Kidney (tissue), 14 donors: ENCODE results near the gene SEMA4C. TPM values are rescaled to one million over a fixed set of nuclear protein-coding genes. Genes with fewer than 3 reads are reported as not detected.
A peak's percentile ranks its signal among the peaks of the same experiment; 100 is the strongest.

Experiments used
- DNase-seq, 5 donors: peaks; one replicate each; pipeline ENCODE4 v3.0.0-alpha.2; 2013 to 2020
- FAIRE-seq: peaks from 2 replicates; lab custom pipeline; 2012; peaks lifted over from hg19 to GRCh38; lab: Jason Lieb, UNC
- H3K27ac ChIP-seq, 2 donors: one replicate each; pipeline ENCODE4 v1.7.0; 2013; ENCODE audit warnings: low read depth in 2 of 2, low read length in 2 of 2, inconsistent platforms in 1 of 2
- H3K27me3 ChIP-seq: one replicate; pipeline ENCODE4 v1.7.1; 2013; ENCODE audit warnings: low read length, inconsistent platforms; ENCODE audit not compliant: control insufficient read depth, insufficient read depth
- H3K36me3 ChIP-seq, 3 donors: one replicate each; pipeline versions ENCODE4 v1.7.0 to v1.7.1; 2013; ENCODE audit warnings: low read length in 3 of 3, control low read depth in 1 of 3, inconsistent platforms in 1 of 3; ENCODE audit not compliant: insufficient read depth in 3 of 3, control insufficient read depth in 2 of 3
- H3K4me1 ChIP-seq, 3 donors: one replicate each; pipeline versions ENCODE4 v1.7.0 to v1.7.1; 2013; ENCODE audit warnings: low read length in 3 of 3, inconsistent platforms in 1 of 3, low read depth in 1 of 3; ENCODE audit not compliant: control insufficient read depth in 2 of 3, insufficient read depth in 2 of 3
- H3K4me3 ChIP-seq, 3 donors: one replicate each; pipeline versions ENCODE4 v1.7.0 to v1.8.1; 2013; ENCODE audit warnings: low read length in 3 of 3, control low read depth in 1 of 3, inconsistent platforms in 1 of 3
- H3K9ac ChIP-seq, 3 donors: one replicate each; pipeline versions ENCODE4 v1.7.0 to v1.7.1; 2013; ENCODE audit warnings: low read length in 3 of 3, control low read depth in 1 of 3, inconsistent platforms in 1 of 3
- H3K9me3 ChIP-seq, 3 donors: one replicate each; pipeline versions ENCODE4 v1.7.0 to v1.7.1; 2013; ENCODE audit warnings: low read length in 3 of 3, control low read depth in 1 of 3, inconsistent platforms in 1 of 3; ENCODE audit not compliant: control insufficient read depth in 2 of 3, insufficient read depth in 1 of 3
- intact Hi-C: fragments of 100-400 bp; cut with DNase I; formaldehyde crosslinking; loops from one replicate; pipeline ENCODE4 v1.11.1; 2022
- polyA plus RNA-seq: library from polyadenylated mRNA; stranded (reverse); fragments of 350-450 nt; fragmentation: Illumina TruSeq; extraction: RNeasy Lipid Tissue Mini Kit (QIAGEN cat#74804); gene quantifications from one replicate; pipeline ENCODE4 v1.2.3, GENCODE V29; 2014; ENCODE audit warnings: low read depth, low replicate concordance; ENCODE audit not compliant: insufficient read depth
- total RNA-seq: library from RNA; stranded (reverse); fragmentation: NEBNext Ultra II Directional; extraction: Animal tissue kit (Norgen Biotek cat#: 25700); gene quantifications from one replicate; pipeline ENCODE4 v1.2.1, GENCODE V29; 2021
- TF ChIP-seq, protein P1 (sequence below): IDR thresholded peaks from 3 replicates; pipeline ENCODE4 v1.5.1; 2012; ENCODE audit warnings: mild to moderate bottlenecking, moderate library complexity, borderline replicate concordance; ENCODE audit not compliant: insufficient read depth; ENCODE audit errors: extremely low read depth
- donor health status: control.
- donor health status: control.
- donor health status: control.
- donor health status: control.
- donor health status: control.
- donor health status: DM: yes; HTN: yes; CAD: no.
- donor health status: Normal renal cell carcinoma (clear cell type).

The SEMA4C gene
- total and polyA plus RNA-seq, 2 donors from 2014 or later, result 11.1 to 44.6 TPM

DNA sequence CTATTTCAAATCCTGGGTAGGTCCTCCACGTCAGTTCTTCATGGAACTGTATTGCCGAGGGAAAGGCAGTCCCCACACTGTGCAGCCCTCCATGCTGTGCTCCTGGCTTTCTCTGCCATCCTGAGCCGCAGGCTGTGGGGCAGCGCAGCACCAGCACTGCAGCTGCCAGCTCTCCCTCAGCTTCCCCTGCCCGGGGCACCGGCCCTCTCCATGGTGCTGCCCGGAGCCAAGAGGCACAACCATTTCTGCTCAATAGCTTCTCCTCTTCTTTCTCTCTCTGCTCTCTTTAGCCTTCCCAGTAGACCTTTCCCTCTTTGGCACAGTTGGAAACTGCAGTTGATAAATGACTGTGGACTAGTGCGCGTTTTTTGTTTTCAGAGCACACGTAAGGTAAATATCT lies 38.2 kb downstream of the SEMA4C start:
- intact Hi-C loops, result no loop called here
- no peak overlapping the region for H3K4me3 ChIP-seq
- no peak overlapping the region for H3K27ac ChIP-seq
- H3K4me1 ChIP-seq, result peaks cover 3 to 4% (median 3%) of the 10 kb centered on the region in 3 donors
- no peaks in the 10 kb centered on the region for H3K27me3 ChIP-seq
- H3K36me3 ChIP-seq, result peaks cover 5 to 47% (median 25%) of the 10 kb centered on the region in 3 donors
- no peak for FAIRE-seq
- DNase-seq, result peak in 4 of 5 donors; percentile 34 to 48 (median 43)
- no peak overlapping the region for H3K9ac ChIP-seq
- H3K9me3 ChIP-seq, result no peaks in the 10 kb centered on the region
- TF ChIP-seq, protein P1, sequence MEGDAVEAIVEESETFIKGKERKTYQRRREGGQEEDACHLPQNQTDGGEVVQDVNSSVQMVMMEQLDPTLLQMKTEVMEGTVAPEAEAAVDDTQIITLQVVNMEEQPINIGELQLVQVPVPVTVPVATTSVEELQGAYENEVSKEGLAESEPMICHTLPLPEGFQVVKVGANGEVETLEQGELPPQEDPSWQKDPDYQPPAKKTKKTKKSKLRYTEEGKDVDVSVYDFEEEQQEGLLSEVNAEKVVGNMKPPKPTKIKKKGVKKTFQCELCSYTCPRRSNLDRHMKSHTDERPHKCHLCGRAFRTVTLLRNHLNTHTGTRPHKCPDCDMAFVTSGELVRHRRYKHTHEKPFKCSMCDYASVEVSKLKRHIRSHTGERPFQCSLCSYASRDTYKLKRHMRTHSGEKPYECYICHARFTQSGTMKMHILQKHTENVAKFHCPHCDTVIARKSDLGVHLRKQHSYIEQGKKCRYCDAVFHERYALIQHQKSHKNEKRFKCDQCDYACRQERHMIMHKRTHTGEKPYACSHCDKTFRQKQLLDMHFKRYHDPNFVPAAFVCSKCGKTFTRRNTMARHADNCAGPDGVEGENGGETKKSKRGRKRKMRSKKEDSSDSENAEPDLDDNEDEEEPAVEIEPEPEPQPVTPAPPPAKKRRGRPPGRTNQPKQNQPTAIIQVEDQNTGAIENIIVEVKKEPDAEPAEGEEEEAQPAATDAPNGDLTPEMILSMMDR, result no peak

DNA sequence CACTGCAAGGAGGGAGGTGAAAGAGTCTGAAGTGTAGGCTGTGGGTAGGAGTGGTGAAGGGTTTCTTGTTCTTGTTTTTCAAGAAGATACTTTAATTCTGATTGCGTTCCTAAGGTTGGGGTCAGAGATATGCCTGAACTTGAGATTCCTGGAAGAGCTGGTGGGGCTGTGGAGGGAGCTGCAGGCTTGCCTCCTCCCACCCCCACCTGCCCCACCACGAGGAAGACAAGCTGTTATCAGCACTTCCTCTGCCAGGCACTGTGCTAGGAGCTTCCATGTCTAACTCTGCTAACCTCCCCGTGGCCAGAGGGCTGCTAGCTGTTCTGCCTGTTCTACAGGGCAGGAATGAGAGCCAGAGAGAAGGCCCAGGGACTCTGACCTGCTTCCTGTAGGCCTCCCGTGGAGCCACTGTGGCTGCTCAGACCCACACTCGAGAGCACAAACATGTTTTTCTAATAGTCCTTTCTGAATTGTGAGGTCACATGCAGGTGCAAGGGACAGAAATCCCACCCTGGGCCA lies 39.8 kb downstream of the SEMA4C start:
- Histone ChIP-seq H3K27me3 (no peaks in the 10 kb centered on the region), H3K9ac (no peak overlapping the region), H3K4me1 (peaks cover 3 to 4% (median 3%) of the 10 kb centered on the region in 3 donors), H3K4me3 (no peak overlapping the region), H3K9me3 (no peaks in the 10 kb centered on the region), H3K36me3 (peaks cover 5 to 54% (median 30%) of the 10 kb centered on the region in 3 donors), H3K27ac (no peak overlapping the region)
- no peak for FAIRE-seq
- no peak for DNase-seq
- TF ChIP-seq, protein P1, result no peak
- intact Hi-C loops, result no loop called here

DNA sequence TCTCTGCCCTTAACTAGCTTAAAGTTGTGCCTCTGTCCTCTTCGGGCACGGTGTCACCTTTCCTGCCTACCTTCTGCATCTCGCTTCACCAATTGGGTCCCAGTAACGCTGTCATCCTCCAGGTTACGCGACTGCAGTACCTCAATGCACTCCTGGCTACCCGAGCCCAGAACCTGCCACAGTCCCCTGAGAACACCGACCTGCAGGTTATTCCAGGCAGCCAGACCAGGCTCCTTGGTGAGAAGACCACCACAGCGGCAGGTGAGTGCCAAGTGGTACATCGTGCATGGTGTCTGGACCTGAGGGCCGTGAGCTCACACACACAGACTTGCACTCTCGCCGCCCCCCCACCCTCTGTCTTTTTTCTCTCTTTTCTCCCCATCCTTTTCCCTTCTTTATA lies 41.0 kb downstream of the SEMA4C start:
- no peak overlapping the region for H3K27ac ChIP-seq
- H3K4me1 ChIP-seq, result peaks cover 3 to 4% (median 3%) of the 10 kb centered on the region in 3 donors
- TF ChIP-seq, protein P1, result no peak
- FAIRE-seq (no peak), DNase-seq (peak in 1 of 5 donors; percentile 32)
- no peak overlapping the region for H3K4me3 ChIP-seq
- intact Hi-C loops, result no loop called here
- no peaks in the 10 kb centered on the region for H3K9me3 ChIP-seq
- no peaks in the 10 kb centered on the region for H3K27me3 ChIP-seq
- peaks cover 3 to 53% (median 28%) of the 10 kb centered on the region in 3 donors for H3K36me3 ChIP-seq
- no peak overlapping the region for H3K9ac ChIP-seq

DNA sequence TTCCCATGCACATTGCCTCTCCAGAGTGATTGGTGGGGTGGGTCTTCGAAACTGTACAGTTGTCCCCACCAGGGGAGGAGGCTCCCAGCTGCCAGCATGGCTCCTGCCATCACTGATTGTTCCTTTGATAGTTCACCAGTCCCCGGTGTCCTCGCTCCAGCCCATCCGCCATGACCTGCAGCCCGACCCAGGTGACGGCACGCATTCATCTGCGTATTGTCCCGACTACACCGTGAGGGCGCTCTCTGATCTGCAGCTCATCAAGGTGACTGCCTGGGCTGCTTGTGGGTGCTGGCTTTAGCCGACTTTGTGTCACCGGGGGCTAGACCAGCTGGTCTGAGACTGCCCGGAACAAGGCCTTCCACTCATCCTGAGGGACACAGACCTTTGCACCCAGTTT lies 41.4 kb downstream of the SEMA4C start:
- Histone ChIP-seq H3K9me3 (no peaks in the 10 kb centered on the region), H3K27me3 (no peaks in the 10 kb centered on the region), H3K4me3 (no peak overlapping the region), H3K27ac (no peak overlapping the region), H3K4me1 (peaks cover under 1 to 4% (median 3%) of the 10 kb centered on the region in 3 donors), H3K36me3 (peaks cover 3 to 53% (median 28%) of the 10 kb centered on the region in 3 donors), H3K9ac (no peak overlapping the region)
- intact Hi-C loops, result no loop called here
- no peak for FAIRE-seq
- DNase-seq, result no peak
- TF ChIP-seq, protein P1, result no peak
